NK-92 (cell line): ENCODE data around the gene EDIL3.

Source experiments
- DNase-seq: peaks from one replicate; lab custom pipeline; 2025; ENCODE audit not compliant: unreplicated experiment; lab: John Stamatoyannopoulos, UW

The EDIL3 gene

DNA sequence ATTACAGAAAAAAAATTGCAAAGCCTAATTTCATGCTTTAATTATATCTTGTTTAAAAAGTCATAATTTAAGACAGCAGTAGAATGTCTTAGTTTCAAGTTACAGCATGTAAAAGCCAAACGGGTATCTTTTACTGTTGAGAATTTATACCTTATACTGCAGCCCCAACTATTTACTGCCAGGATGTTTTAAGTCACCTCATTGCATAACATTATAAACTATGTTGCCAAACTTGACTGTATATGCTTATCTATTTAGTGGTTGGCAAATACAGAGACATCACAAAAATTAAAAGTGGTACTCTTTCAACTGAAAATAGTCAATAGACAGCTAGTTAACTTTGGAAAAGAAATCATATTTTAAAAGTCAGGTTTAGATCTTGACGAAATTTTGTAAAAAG is 119.5 kb downstream of the EDIL3 start:
- no peak for DNase-seq

DNA sequence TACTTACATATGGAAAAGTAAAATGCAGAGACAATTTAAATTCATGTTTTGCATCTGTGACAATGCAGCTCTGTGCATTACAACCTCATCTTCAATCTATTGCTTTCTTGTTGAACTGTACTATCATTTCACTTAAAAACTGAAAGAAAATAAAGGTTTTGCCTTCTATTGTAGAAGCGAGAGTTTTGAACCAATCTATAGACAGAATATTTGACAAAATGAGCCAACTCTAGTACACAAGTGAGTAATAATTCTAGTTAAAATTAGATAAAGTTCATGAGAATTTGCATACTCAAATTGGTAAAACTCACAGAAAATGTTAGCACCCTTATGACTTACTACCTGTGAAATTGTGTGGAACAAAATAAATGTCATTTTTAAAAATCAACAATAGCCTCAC is 123.7 kb downstream of the EDIL3 start:
- no peak for DNase-seq

DNA sequence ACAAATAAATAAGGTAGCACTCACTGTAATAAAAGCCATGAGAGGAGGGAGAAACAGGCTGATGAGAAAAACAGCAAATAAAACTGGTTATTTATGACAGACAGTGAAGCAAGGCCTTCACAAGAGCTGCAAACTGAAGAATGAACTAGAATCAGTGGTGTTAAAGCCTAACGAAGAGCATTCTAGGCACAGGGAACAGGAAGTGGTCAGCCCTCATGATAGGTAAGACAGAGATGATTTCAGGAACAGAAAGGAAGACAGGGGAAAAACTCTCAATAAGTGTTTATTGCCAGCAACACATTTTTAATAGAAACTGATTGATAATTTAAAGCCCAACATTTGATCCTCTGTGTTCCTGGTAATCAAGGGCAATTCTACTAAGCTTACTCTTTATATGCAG is 124.5 kb downstream of the EDIL3 start:
- no peak for DNase-seq

DNA sequence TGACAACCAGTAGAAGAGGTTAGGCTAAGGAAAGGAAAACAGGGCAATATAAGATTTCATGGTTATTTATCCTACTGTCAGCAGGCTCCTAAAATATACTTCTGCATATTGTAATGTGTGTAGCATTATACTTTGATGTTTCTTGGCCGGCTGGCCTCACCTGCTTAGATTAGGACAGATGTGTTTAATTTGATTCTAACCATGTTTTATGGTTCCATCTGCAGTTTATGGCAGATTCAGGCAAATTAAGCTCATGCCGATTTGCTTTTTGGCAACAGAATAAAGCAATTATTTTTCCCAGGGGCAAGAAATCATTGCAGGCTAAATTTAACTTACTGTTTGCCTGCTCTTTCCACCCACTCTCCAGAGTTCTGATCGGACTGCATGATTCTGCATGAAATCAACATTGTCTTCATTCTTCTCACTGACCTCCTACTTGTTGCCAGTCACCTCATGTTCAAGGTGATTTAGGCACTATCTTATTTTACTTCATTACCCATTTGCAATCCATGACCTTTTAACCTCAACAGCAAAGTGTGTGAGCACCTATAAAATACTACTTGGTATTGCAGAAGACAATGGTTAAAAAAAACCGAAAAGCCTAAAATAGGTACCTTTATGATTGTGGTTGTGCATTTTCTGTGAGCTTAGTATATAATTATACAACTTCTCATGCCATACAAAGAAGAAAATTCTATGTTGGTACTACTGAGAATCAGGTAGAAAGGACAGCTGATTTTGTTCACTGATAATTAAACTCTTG is 125.2 kb downstream of the EDIL3 start:
- no peak for DNase-seq

DNA sequence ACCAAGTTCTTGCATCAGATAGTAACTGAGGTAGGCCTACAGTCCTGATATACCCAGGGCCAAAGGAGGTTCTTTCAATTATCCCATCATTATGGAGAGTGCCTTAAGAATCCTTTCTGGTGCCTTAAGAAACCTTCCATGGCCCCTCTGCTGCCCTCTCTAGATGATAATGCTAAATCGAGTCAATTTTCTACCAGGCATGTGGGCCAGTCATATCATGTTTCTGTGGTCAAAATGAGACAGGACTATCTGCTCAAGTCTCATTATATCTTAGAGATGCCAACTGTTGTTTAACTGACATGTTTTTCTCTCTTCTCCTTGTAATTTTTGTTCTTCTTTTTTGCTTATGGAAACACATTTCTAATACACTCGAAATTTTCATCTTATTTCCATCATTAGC is 127.6 kb downstream of the EDIL3 start:
- DNase-seq: no peak

DNA sequence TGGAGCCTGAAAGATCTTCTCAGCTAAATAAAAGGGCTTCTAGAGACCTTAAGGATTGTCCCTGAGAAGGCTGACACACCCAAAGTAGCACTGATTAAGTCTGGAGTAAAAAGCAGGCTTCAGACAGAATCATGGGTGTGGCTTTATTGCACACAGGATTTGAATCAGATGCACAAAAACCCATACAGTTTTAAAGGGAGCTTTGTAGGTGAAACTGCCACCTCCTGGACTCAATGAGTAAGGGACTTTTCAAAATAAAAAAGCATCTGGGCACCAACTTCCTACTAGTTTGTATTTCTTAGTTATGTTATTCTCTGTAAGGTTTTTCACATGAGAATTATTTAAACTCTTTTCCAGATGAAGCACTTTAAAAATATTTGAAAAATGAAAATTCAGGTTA is 129.4 kb downstream of the EDIL3 start:
- no peak for DNase-seq

DNA sequence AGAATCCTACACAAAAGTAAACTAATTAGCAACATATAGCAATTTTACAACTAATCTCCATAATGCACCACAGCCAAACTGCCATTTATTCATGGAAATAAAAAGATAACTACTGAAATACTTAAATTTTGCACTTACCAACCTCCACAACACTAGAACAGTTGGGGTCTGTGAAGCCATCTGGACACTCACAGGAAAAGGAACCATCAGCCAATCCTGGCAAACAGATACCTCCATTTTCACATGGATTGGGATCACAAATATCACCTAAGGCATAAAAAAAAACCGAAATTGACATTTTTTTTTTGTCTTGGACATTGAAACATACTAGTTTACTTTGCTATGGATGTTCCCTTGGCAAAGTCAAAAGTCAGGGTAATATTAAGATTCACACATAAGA is 130.7 kb downstream of the EDIL3 start:
- DNase-seq: no peak

DNA sequence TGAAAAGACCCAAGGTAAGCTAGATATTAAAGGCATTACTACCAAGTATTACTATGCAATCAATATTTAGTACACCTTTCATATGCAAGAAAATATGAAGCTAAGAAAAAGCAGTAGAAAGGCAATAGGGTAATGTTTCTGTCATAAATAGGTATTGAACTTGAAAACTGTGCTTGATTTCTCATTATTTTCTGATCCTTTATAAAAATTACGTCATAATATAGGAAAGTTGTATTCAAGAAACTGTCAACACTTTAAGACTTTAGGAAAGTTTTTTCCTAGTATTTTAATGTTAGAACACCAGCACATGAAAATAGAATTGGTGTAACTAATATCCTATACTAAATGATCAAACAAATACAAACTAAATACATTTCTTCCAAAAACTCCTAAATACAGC is 133.2 kb downstream of the EDIL3 start:
- DNase-seq: no peak

DNA sequence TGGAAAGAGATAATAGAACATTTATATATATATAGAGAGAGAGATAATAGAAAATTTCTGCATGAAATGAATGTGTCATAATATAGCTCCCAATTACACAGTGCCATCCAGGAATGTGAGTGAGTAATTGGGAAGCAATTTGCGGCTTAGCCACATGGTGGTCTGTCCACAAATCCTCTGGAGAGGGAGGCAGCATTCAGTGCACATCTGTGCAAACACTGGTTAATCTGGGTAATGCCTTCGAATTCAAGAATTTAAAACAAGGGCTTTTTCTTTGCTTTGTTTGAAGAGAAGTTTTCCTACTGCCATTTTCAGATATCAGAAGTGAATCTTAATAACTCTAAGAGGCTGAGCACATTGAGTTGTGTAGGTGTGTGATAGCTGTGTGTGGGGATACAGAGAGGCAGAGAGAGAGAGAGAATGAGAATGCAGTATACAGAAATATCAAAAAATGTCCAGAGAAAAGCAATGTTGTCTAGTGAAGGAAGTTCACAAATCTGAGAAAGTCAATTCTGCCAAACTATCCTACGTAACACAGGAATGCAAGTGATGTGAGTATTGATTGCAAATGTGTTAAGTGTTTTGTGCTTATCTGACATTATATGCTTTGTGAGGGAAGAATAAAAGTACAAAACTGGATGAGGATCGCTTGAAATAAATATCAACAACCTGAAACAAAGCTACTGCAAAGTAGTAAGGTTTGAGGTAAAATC is 134.6 kb downstream of the EDIL3 start:
- no peak for DNase-seq

DNA sequence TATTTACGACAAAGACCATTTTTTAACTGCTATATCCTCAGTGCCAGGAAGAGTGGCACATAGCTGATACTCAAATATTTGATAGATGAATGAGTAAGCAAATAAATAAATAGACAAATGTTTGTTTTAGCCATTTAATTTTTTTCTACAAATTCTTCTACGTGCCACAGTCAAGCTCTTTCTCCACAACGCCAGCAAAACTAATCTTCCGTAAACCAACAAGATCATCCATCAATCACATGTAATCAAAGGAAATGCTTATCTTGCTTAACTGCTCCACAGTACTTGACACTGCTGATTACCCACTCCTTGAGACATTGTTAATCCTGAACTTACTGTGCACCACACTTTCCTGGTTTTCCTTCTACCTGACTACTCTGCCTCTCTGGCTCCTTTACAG is 136.7 kb downstream of the EDIL3 start:
- no peak for DNase-seq

DNA sequence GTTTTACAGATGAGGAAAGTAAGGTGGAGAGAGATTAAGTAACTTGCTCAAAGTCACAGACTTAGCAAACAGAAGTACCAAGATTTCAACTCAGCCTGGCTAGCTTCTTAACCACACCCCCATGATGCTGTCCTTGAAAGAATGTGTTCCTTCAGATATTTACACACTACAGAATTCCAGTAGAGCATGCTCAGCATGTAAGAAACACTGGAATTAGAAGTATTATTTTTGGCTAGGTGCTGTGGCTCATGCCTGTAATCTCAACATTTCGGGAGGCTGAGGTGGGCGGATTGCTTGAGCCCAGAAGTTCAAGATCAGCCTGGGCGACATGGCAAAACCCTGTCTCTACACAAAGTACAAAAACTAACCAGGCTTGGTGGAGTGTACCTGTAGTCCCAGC is 142.4 kb downstream of the EDIL3 start:
- no peak for DNase-seq

DNA sequence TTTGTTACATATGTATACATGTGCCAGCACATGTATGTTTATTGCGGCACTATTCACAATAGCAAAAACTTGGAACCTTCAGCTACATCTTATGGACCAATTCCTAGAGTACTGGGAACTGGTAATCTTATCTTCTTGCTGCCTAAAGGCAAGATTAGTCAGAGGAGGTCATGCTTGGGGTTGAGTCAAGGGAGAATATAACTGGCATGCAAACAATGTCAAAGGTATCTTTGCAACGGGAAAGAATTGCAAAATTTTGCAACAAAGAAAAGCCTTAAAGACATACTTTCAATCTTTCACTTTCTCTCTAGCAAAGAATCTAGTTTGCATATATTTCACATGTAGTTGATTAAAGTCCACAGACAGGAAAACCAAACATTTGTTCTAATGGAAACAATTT is 145.2 kb downstream of the EDIL3 start:
- no peak for DNase-seq

DNA sequence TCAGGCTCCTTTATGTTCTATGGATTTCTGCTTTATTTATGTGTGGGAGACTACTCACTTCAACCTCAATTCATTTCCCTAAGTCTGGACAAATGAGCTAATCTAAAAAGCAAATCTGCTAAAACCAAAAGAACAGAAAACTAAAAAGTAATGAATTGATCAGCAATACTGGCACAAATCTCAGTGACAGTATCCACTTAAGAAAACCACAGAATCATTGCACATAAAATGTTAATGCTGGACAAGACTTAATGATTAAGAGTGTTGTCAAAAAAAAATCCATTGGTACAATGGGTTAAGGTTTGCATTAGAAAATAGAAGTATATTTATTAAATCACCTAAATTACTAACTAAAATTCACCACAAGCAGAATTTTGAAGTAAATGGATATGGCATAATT is 147.6 kb downstream of the EDIL3 start:
- DNase-seq: no peak

DNA sequence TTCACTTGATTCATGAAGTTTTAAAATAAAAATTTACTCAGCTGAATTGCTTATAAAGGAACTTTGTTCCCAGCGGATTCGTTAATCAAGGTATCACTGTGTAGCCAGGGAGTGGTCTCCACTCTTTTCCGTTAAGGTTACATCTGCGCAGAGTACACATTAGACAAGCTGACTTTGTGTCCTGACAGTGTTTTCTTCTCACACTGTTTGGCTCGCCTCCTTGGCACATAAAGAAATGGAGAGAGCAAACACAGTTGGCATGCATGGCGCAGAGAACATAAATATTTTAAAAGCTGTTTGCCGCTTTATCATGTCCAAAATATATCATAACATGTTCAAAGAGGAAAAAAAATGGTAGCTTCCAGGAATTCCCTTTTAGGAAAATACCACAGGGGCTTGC is 153.2 kb downstream of the EDIL3 start:
- no peak for DNase-seq

DNA sequence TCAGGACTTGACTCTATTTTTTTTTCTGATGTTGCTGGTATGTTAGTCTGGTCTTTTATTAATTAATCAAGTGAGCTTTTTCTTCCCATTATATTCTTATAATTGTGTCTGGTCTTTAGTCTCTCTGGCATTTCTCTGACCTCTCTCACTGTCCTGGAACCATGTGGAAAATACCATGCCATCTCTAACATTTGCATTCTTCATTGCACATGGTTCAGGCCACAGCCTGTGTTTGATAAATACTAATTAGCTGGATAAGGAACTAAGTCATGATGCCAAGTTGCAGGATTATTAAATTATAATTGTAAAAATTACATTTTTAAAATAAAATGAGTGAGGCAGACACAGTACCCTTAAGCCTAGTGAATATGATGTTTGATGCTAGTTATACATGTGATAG is 155.6 kb downstream of the EDIL3 start:
- no peak for DNase-seq

DNA sequence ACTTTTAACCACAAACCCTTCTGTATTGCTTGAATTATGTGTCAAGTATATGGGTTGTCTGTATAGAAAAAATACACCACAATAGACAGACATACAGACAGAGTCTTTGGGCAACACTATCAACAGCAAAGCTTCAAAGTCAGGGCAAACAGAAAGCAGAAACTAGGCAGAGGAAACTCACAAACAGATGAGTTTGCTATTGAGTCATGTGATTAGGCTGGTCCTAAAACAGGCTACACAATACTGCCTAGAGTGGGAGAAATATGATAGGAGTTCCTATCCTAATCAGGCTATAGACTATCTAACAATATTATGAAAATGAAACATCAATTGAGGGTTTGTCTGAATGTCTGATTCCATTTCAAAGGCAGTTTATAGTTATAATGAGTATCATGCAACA is 156.4 kb downstream of the EDIL3 start:
- no peak for DNase-seq

DNA sequence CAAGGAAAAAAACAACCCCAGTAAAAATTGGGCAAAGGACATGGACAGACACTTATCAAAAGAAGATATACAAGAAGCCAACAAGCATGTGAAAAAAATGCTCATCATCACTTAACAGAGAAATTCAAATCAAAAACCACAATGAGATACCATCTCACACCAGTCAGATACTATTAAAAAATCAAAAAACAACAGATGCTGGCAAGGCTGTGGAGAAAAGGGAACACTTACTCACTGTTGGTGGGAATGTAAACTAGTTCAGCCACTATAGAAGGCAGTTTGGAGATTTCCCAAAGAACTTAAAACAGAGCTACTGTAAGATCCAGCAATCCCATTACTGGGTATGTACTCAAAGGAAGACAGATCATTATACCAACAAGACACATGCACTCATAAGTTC is 157.4 kb downstream of the EDIL3 start:
- DNase-seq: no peak

DNA sequence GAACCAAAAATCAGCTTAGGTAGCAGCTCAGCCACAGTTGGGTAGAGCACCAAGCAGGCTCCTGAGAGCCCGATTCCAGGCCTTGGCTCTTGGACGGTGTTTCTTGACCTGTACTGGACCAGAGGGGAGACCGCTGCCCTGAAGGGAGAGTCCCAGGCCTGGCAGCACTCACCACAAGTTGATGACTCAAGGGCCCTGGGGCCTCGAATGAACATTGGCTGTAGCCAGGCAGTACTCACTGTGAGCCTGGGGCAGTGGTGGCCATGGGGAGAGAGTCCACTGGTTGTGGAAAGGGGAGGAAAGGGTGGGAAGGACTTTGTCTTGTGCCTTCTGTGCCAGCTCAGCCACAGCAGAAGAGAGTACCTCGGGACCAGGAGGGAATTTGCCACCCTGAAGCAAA is 166.1 kb downstream of the EDIL3 start:
- DNase-seq: no peak

DNA sequence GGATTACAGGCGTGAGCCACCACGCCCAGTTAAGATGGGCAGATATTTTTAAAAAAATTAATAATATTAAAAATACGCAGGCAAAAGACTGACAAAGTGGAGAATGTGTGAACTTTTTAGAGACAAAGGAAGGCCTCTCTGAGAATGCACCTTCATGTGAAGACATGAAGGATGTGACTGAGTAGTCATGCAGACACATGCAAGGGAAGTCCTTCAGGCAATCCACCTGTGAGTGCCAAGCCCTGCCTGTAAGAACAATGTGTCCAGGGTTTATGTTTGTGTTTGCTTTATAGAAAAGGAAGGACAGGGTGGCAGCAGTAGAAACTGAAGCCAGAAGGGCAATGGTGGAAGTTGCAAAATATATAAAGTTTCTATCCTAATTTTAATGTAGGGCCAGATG is 169.2 kb downstream of the EDIL3 start:
- DNase-seq: no peak

DNA sequence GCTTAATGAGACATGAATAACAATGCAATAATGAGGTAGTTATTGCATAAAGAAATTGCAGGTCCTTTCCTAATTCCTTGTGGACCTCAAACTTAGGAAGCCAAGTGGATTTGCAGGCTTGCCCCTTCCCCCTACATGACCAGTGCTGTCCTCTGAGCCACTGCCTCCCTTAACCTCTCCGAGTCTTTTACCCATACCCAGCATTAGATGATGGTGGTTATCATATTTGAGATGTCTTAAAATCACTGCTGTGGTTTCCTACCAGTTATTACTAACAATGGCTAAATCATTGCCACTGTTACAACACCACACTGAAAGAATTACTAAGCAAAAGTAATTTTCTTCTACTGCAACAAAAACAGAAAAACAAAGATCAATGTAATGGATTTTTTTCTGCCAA is 170.8 kb downstream of the EDIL3 start:
- no peak for DNase-seq

DNA sequence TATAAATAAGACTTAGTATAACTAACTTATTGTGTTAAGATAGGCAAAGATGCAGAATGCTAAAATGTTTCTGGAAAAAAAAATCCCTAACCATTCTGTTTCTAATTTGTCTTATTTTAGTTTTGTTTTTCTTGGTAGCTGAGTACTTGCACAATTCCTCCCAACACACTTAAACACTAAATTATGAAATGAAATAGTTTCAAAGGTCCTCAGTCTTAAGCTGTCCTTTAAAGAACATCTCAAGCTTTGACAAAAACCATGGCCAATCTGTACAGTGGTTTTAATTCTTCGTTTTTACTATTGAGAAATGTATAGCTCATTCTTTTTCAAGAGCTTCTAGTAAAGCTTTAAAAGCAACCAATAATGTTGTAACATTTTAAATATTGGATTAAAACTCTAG is 171.5 kb downstream of the EDIL3 start:
- DNase-seq: no peak

DNA sequence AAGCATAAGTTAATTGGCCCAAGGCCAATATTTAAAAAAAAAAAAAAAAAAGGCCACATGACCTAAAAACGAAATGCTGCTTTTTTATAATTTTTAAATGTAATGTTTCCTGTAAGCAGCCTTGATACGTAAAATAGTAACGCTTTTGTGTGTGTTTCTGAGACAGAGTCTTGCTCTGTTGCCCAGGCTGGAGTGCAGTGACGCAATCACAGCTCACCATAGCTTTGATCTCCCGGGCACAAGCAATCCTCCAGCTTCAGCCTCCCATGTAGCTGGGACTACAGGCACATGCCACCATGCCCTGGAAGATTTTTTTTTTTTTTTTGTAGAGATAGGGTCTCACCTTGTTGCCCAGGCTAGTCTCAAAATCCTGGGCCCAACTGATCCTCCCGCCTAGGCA is 179.9 kb downstream of the EDIL3 start:
- no peak for DNase-seq

DNA sequence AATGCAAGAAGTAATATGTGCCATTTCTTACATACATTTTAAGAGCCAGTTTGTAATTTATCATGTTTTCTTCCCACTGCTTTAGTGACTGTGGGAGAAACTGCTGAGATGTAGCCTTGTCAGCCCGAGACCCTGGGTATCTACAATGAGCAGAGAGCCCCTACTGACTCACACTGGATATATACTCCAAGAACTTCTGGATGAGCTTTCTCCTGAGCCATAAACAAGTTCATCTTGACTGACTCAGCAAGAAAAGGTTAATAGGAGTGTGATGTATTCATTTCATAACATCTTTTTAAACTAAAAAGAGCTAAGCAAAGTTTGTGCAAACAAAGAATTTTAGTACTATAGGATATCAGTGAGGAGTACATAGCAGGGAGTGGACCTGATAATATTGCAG is 182.5 kb downstream of the EDIL3 start:
- DNase-seq: no peak
